Stimulated activated effector memory CD8-positive, alpha-beta T cell treated with anti-CD3 and anti-CD28 coated beads, Interleukin-12 subunit alpha, Interleukin-12 subunit beta, amount 100 ng/mL, for 72 hours (primary cell): ENCODE data around the gene PPM1E.

Experiments used
- ATAC-seq: fragments of 150-1000 bp; cut with Tn5 transposase; 2 replicates; pipeline ENCODE4 v1.10.0; 2021
- DNase-seq, 2 donors: peaks; one replicate each; pipeline ENCODE4 v3.0.0; 2021 to 2022; ENCODE audit warnings: low spot score in 2 of 2
- H3K27ac Mint-ChIP-seq: one replicate; pipeline ENCODE4 v1.8.0; 2022; ENCODE audit warnings: mild to moderate bottlenecking, mixed read lengths
- H3K36me3 Mint-ChIP-seq: one replicate; pipeline ENCODE4 v1.8.0; 2022; ENCODE audit warnings: mild to moderate bottlenecking, mixed read lengths
- H3K4me1 Mint-ChIP-seq: one replicate; pipeline ENCODE4 v1.8.0; 2022; ENCODE audit warnings: mixed read lengths
- H3K4me3 Mint-ChIP-seq: one replicate; pipeline ENCODE4 v1.8.0; 2022; ENCODE audit warnings: mild to moderate bottlenecking, mixed read lengths
- H3K9me3 Mint-ChIP-seq: one replicate; pipeline ENCODE4 v1.8.0; 2022; ENCODE audit warnings: mixed read lengths

Gene PPM1E

DNA sequence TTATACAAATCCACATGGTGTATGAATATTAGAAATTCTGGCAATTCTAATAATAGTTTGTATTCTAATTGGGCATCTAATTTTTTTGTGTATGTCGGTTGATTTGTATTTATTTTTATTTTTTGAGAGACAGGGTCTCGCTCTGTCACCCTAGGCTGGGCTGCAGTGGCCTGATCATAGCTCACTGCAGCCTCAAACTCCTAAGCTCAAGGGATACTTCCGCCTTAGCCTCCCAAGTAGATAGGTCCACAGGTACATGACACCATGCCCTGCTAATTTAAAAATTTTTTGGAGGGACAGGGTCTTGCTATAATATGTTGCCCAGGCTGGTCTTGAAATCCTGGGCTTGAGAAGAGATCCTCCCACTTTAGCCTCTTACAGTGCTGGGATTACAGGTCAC, 246.5 kb downstream of the PPM1E start:
- H3K9me3 Mint-ChIP-seq: no peaks in the 10 kb centered on the region
- ATAC-seq (no peak), DNase-seq (no peak)
- H3K27ac Mint-ChIP-seq: peak overlapping the region; percentile 85
- peak overlapping the region; percentile 70 for H3K4me3 Mint-ChIP-seq
- H3K36me3 Mint-ChIP-seq: peaks cover 59% of the 10 kb centered on the region
- H3K4me1 Mint-ChIP-seq: peaks cover 10% of the 10 kb centered on the region

DNA sequence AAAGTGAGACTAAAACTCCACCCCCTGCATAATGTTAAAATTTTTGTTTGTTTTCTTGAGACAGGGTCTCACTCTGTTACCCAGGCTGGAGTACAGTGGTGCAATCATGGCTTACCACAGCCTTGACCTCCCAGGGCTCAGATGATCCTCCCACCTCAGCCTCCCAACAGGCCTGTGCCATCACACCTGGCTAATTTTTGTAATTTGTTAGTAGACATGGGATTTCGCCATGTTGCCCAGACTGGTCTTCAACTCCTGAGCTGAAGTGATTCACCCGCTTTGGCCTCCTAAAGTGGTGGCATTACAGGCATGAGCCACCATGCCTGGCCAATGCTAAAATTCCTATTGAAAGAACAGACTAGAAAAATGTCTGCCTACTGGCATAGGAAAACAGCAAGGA, 247.2 kb downstream of the PPM1E start:
- Mint-ChIP-seq H3K36me3 (peaks cover 52% of the 10 kb centered on the region), H3K4me1 (peaks cover 10% of the 10 kb centered on the region), H3K9me3 (no peaks in the 10 kb centered on the region), H3K27ac (peak overlapping the region; percentile 10), H3K4me3 (no peak overlapping the region)
- DNase-seq: no peak
- no peak for ATAC-seq

DNA sequence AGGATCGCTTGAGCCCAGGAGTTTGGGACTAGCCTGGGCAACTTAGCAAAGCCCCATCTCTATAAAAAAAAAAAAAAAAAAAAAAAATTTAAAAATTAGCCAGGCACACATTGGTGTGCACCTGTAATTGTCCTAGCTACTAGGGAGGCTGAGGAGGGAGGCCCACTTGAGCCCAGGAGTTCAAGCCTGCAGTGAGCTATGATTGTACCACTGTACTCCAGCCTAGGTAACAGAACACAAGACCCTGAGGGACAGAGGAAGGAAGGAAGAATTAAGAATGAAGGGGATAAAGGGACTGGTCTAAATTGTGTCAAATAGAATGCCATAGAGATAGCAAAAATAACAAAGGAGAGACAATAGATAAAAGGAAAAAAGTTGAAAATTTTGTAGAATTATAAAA, 248.2 kb downstream of the PPM1E start:
- Mint-ChIP-seq H3K4me3 (no peak overlapping the region), H3K9me3 (no peaks in the 10 kb centered on the region), H3K4me1 (peaks cover 10% of the 10 kb centered on the region), H3K27ac (peak overlapping the region; percentile 38), H3K36me3 (peaks cover 51% of the 10 kb centered on the region)
- ATAC-seq (no peak), DNase-seq (no peak)

GRCh38 chr17:59004338-59005111, 248.9 kb downstream of the PPM1E start:
- Mint-ChIP-seq H3K27ac (peak overlapping the region; percentile 38), H3K36me3 (peaks cover 49% of the 10 kb centered on the region), H3K4me1 (peaks cover 10% of the 10 kb centered on the region), H3K9me3 (no peaks in the 10 kb centered on the region), H3K4me3 (no peak overlapping the region)
- DNase-seq (peak; percentile 53 to 79), ATAC-seq (peak; percentile 55)

DNA sequence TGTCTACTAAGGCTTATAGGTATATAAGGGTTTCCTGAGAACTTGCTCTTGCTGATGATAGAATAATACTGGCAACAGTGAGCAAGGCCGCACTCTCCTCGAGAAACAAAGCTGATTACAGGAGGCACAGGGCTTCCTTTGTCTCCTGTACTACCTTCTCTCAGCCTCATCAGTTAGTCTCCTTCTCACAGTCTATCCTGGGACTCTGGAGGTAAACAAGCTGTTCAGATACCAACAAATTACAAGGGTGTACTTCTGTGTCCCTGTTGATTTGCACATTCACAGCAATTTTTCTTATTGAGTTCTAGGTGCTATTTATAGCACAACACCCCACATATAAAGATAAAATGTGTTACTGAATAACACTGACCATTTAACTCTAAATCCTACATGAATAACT, 252.3 kb downstream of the PPM1E start:
- H3K36me3 Mint-ChIP-seq: peaks cover 61% of the 10 kb centered on the region
- ATAC-seq (no peak), DNase-seq (no peak)
- no peaks in the 10 kb centered on the region for H3K9me3 Mint-ChIP-seq
- H3K27ac Mint-ChIP-seq: peak overlapping the region; percentile 80
- no peak overlapping the region for H3K4me3 Mint-ChIP-seq
- H3K4me1 Mint-ChIP-seq: no peaks in the 10 kb centered on the region

GRCh38 chr17:59008737-59009136, 253.1 kb downstream of the PPM1E start:
- Mint-ChIP-seq H3K4me3 (no peak overlapping the region), H3K27ac (peak overlapping the region; percentile 80), H3K4me1 (no peaks in the 10 kb centered on the region), H3K9me3 (no peaks in the 10 kb centered on the region), H3K36me3 (peaks cover 69% of the 10 kb centered on the region)
- no peak for ATAC-seq
- DNase-seq: no peak

- H3K9me3 Mint-ChIP-seq: no peaks in the 10 kb centered on the region
- ATAC-seq (no peak), DNase-seq (no peak)
- H3K4me3 Mint-ChIP-seq: no peak overlapping the region
- no peak overlapping the region for H3K27ac Mint-ChIP-seq
- H3K36me3 Mint-ChIP-seq: peaks cover 78% of the 10 kb centered on the region
- H3K4me1 Mint-ChIP-seq: no peaks in the 10 kb centered on the region
Measured at GRCh38 chr17:59010026-59010425, 254.4 kb downstream of the PPM1E start.

DNA sequence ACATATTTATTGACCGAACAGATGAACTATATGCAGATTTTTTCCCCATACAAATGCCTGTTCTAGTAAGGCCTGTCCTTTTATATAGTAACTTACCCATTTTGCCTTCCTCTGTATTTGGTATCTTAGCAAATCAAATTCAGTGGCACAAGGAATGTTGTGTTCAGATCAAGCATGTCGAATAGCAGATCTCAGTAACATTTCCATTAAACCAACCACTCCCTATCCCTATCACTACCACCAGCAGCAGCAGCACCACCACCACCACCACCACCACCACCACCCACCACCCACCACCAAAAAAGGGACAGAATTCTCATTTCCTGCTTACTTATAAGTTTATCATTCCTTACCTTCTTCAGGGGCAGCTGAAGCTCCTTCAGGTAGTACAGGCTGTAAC, 256.3 kb downstream of the PPM1E start:
- Mint-ChIP-seq H3K4me1 (no peaks in the 10 kb centered on the region), H3K36me3 (peaks cover 88% of the 10 kb centered on the region), H3K27ac (no peak overlapping the region), H3K9me3 (no peaks in the 10 kb centered on the region), H3K4me3 (no peak overlapping the region)
- no peak for ATAC-seq
- no peak for DNase-seq

GRCh38 chr17:59018019-59018418, 262.4 kb downstream of the PPM1E start:
- Mint-ChIP-seq H3K27ac (no peak overlapping the region), H3K4me1 (no peaks in the 10 kb centered on the region), H3K36me3 (peaks cover 72% of the 10 kb centered on the region), H3K4me3 (no peak overlapping the region), H3K9me3 (no peaks in the 10 kb centered on the region)
- ATAC-seq: no peak
- DNase-seq: no peak

DNA sequence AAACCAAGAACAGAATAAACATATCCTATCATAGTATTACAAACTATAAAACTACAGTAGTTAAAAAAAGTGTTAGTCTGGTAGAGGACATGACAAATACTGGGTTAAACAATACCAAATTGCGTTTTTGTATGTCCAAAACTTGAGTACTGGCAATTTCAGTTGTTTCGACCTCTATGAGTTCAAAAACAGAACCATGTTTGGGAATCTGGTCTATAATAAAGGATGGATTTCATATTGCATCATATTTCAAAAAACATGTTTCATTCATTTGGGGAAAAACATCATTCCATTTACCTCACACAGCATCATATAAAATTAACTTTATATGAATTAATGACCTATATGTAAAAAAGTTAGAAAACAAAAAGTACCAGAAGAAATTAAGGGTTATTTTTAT, 269.3 kb downstream of the PPM1E start:
- ATAC-seq: no peak
- Mint-ChIP-seq H3K9me3 (no peaks in the 10 kb centered on the region), H3K27ac (no peak overlapping the region), H3K4me3 (no peak overlapping the region), H3K36me3 (peaks cover 61% of the 10 kb centered on the region), H3K4me1 (peaks cover 8% of the 10 kb centered on the region)
- no peak for DNase-seq

DNA sequence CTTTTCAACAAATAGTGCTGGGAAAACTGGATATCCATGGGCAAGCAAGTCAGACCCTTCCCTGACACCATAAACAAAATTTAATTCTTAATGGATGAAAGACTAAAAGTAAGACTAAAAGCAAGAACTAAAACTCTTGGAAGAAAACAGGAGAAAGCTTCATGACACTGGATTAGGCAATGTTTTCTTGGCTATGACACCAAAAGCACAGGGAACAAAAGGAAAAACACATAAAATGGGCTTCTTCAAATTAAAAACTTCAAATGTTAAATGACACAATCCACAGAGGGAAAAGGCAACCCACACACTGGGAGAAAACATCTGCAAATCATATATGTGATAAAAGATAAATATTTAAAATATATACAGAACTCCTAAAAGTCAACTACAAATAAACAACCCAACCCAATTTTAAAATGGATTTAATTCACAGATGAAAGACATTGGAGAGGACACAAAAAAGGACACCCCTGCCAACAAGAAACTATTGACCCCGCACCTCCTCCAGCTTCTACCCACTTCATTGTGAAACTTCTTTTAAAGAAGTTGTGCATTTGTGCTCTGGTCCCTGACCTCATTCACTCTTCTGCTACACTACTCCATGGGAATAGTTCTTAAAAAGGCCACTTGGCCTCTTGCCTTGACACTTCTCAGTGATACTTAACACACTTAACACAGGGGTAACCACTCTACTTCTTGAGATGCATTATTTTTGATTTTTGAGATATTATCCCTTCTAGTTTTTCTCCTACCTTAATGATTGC, 270.7 kb downstream of the PPM1E start:
- Mint-ChIP-seq H3K27ac (peak overlapping the region; percentile 29), H3K4me1 (peaks cover 8% of the 10 kb centered on the region), H3K4me3 (no peak overlapping the region), H3K9me3 (no peaks in the 10 kb centered on the region), H3K36me3 (peaks cover 64% of the 10 kb centered on the region)
- DNase-seq (no peak), ATAC-seq (no peak)

DNA sequence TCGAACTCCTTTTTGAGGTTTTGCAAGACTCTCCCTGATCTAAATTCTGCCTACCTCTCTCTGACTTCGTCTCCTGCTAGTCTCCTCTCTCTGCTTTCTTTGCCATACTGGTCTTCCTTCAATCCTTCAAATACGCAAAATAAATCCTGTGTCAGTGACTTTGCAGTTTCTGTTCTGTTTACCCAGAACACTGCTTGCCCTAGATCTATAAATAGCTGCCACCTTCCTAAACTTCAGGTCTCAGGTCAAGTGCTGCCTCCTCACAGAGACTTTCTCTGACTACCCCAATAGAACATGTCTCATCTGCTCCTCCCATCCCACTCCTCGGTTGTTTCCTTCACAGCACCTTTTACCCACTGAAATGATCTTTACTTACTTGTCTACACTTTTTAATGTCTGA, 272.1 kb downstream of the PPM1E start:
- Mint-ChIP-seq H3K36me3 (peaks cover 74% of the 10 kb centered on the region), H3K9me3 (no peaks in the 10 kb centered on the region), H3K4me1 (peaks cover 8% of the 10 kb centered on the region), H3K27ac (peak overlapping the region; percentile 29), H3K4me3 (no peak overlapping the region)
- DNase-seq (no peak), ATAC-seq (no peak)

GRCh38 chr17:59028328-59028727, 272.7 kb downstream of the PPM1E start:
- Mint-ChIP-seq H3K4me3 (no peak overlapping the region), H3K4me1 (peaks cover 8% of the 10 kb centered on the region), H3K36me3 (peaks cover 80% of the 10 kb centered on the region), H3K27ac (peak overlapping the region; percentile 29), H3K9me3 (no peaks in the 10 kb centered on the region)
- no peak for ATAC-seq
- no peak for DNase-seq

DNA sequence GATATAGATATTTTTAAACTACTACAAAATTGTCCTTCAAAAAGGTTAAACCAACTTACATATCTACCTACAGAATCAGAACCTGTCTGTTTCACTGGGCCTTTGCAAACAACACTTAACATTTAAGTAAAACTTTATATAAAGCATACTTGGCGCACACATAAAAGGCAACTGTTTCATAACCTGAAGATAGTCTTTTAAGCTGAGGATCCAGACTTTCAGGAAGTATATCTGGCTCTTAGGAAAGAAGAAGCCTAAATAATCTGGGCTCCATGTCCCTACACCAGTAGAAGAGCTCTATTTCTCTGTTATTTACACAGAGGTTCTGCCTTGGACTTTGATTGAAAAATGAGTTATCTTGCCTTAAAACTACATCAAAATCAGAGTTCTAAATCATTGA, 275.2 kb downstream of the PPM1E start:
- DNase-seq (no peak), ATAC-seq (no peak)
- Mint-ChIP-seq H3K36me3 (peaks cover 88% of the 10 kb centered on the region), H3K4me3 (no peak overlapping the region), H3K27ac (no peak overlapping the region), H3K4me1 (peaks cover 8% of the 10 kb centered on the region), H3K9me3 (no peaks in the 10 kb centered on the region)
